Lung (tissue), 12 donors: Measurements from ENCODE around the gene MYRIP. TPM values are rescaled to one million over a fixed set of nuclear protein-coding genes. Genes with fewer than 3 reads are reported as not detected.
A peak's percentile ranks its signal among the peaks of the same experiment; 100 is the strongest.

Experiments
- ATAC-seq: fragments of 200-7000 bp; cut with Tn5 transposase; one replicate; pipeline ENCODE4 v1.9.1; 2020; ENCODE audit warnings: moderate number of reproducible peaks; ENCODE audit not compliant: insufficient read depth, low FRiP score
- DNase-seq, 3 donors: peaks; one replicate each; pipeline ENCODE4 v3.0.0-alpha.2; 2013 to 2017
- H3K27ac ChIP-seq, 2 donors: one replicate each; pipeline ENCODE4 v1.5.1; 2013; ENCODE audit warnings: mild to moderate bottlenecking in 2 of 2, moderate library complexity in 2 of 2, control low read depth in 1 of 2, inconsistent platforms in 1 of 2, low read depth in 1 of 2, low read length in 1 of 2
- H3K27me3 ChIP-seq, 3 donors: one replicate each; pipeline ENCODE4 v1.5.1; 2013; ENCODE audit warnings: low read length in 2 of 3; ENCODE audit not compliant: control insufficient read depth in 3 of 3, insufficient read depth in 3 of 3
- H3K36me3 ChIP-seq, 4 donors: one replicate each; pipeline ENCODE4 v1.5.1; 2013; ENCODE audit warnings: low read length in 4 of 4, mild to moderate bottlenecking in 1 of 4, moderate library complexity in 1 of 4; ENCODE audit not compliant: control insufficient read depth in 4 of 4, insufficient read depth in 4 of 4
- H3K4me1 ChIP-seq, 5 donors: one replicate each; pipeline ENCODE4 v1.5.1; 2013; ENCODE audit warnings: low read length in 5 of 5, mild to moderate bottlenecking in 2 of 5, moderate library complexity in 1 of 5; ENCODE audit not compliant: control insufficient read depth in 5 of 5, insufficient read depth in 5 of 5
- H3K4me3 ChIP-seq: one replicate; pipeline ENCODE4 v1.5.1; 2013; ENCODE audit warnings: mild to moderate bottlenecking, control low read depth, moderate library complexity
- H3K9ac ChIP-seq, 2 donors: one replicate each; pipeline ENCODE4 v1.5.1; 2013; ENCODE audit warnings: low read length in 2 of 2, control low read depth in 1 of 2; ENCODE audit not compliant: insufficient read depth in 1 of 2
- H3K9me3 ChIP-seq, 4 donors: one replicate each; pipeline ENCODE4 v1.5.1; 2013; ENCODE audit warnings: low read length in 3 of 4, mild to moderate bottlenecking in 1 of 4, moderate library complexity in 1 of 4; ENCODE audit not compliant: control insufficient read depth in 4 of 4, insufficient read depth in 3 of 4
- WGBS, 2 donors: extraction: QIAGEN DNeasy Blood & Tissue Kit; methylation state at CpG; one replicate each; pipeline ENCODE4 v1.1.7; 2013; 5-methylcytosine and 5-hydroxymethylcytosine counted together
- polyA plus RNA-seq, 2 donors: library from polyadenylated mRNA; stranded (reverse); fragments of 200-250 nt; gene quantifications; one replicate each; pipeline ENCODE4 v1.2.1, GENCODE V29; 2013
- total RNA-seq, 2 donors: library from RNA; depleted of rRNA in 1 of 2; stranded (reverse); fragments of >200 nt in 1 of 2; gene quantifications; one replicate each; pipeline ENCODE4 v1.2.1, GENCODE V29; 2014 to 2021
- TF ChIP-seq, protein P1 (sequence below): IDR thresholded peaks from 2 replicates; pipeline ENCODE4 v1.5.1; 2012; ENCODE audit warnings: mild to moderate bottlenecking; ENCODE audit errors: control extremely low read depth, extremely low read depth
- donor health status: control.
- donor health status: control.
- donor health status: Bipolar disorder and iron deficiency.
- donor health status: healthy.
- donor health status: DM: yes; HTN: yes; CAD: no.

MYRIP gene
- total and polyA plus RNA-seq, 4 donors: 0.30 to 2.5 (median 0.77) TPM

DNA sequence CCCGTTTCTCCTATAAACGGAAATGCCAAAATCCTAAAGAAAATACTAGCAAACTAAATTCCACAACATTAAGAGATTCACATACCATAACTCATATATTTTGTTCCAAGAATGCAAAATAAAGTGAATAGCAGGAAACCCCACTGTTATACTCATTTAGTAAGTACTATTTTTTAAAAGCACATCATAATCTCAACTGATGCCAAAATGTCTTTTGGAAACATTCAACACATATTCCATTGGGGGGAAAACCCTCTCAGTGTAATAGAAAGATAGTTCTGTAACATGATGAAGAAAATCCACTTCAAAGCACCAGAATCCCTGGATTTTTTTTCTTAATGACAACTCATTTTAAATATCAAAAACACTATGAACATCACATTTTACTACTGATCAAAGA, 407.1 kb downstream of the MYRIP start:
- ATAC-seq: no peak
- TF ChIP-seq, protein P1, sequence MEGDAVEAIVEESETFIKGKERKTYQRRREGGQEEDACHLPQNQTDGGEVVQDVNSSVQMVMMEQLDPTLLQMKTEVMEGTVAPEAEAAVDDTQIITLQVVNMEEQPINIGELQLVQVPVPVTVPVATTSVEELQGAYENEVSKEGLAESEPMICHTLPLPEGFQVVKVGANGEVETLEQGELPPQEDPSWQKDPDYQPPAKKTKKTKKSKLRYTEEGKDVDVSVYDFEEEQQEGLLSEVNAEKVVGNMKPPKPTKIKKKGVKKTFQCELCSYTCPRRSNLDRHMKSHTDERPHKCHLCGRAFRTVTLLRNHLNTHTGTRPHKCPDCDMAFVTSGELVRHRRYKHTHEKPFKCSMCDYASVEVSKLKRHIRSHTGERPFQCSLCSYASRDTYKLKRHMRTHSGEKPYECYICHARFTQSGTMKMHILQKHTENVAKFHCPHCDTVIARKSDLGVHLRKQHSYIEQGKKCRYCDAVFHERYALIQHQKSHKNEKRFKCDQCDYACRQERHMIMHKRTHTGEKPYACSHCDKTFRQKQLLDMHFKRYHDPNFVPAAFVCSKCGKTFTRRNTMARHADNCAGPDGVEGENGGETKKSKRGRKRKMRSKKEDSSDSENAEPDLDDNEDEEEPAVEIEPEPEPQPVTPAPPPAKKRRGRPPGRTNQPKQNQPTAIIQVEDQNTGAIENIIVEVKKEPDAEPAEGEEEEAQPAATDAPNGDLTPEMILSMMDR: no peak
- no peak overlapping the region for H3K9ac ChIP-seq
- H3K27ac ChIP-seq: no peak overlapping the region
- H3K36me3 ChIP-seq: no peaks in the 10 kb centered on the region
- no peak overlapping the region for H3K4me3 ChIP-seq
- DNase-seq: peak in 2 of 3 donors; percentile 19 to 40
- peaks cover 0 to 3% (median 0%) of the 10 kb centered on the region in 4 donors for H3K9me3 ChIP-seq
- H3K4me1 ChIP-seq: no peaks in the 10 kb centered on the region
- WGBS, 2 donors: 75 to 82% methylated on average over 2 of the region's 2 CpGs
- no peaks in the 10 kb centered on the region for H3K27me3 ChIP-seq

DNA sequence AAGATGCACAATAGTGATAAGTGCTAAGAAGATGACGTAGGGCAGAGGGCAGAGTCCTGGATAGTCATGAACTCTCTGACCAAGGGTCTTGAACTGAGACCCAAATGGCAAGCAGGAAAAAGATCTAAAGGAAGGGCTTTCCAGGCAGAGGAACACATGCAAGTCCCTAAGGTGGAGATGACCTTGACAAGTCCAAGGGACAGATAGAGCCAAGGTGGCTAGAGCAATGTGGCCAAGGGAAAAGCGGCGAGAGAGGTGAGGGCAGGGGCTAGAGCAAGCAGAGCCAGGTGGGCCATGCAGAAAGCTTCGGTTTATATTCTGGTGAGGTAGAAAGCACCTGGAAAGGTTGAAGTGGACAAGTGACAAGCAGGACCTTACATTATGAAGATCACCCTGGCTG, 414.4 kb downstream of the MYRIP start:
- no peak overlapping the region for H3K9ac ChIP-seq
- H3K9me3 ChIP-seq: no peaks in the 10 kb centered on the region
- TF ChIP-seq, protein P1: no peak
- no peaks in the 10 kb centered on the region for H3K4me1 ChIP-seq
- DNase-seq: no peak
- no peak for ATAC-seq
- no peaks in the 10 kb centered on the region for H3K36me3 ChIP-seq
- no peaks in the 10 kb centered on the region for H3K27me3 ChIP-seq
- H3K27ac ChIP-seq: no peak overlapping the region
- H3K4me3 ChIP-seq: no peak overlapping the region
- WGBS, 2 donors: 95 to 97% methylated on average over 4 of the region's 4 CpGs

- 90 to 98% methylated on average over 6 of the region's 6 CpGs for WGBS, 2 donors
- DNase-seq: no peak
- H3K27me3 ChIP-seq: no peaks in the 10 kb centered on the region
- TF ChIP-seq, protein P1: no peak
- no peaks in the 10 kb centered on the region for H3K9me3 ChIP-seq
- no peak overlapping the region for H3K4me3 ChIP-seq
- H3K4me1 ChIP-seq: no peaks in the 10 kb centered on the region
- H3K27ac ChIP-seq: no peak overlapping the region
- ATAC-seq: no peak
- no peaks in the 10 kb centered on the region for H3K36me3 ChIP-seq
- H3K9ac ChIP-seq: no peak overlapping the region
Measured at GRCh38 chr3:40224796-40225515, 415.5 kb downstream of the MYRIP start.

DNA sequence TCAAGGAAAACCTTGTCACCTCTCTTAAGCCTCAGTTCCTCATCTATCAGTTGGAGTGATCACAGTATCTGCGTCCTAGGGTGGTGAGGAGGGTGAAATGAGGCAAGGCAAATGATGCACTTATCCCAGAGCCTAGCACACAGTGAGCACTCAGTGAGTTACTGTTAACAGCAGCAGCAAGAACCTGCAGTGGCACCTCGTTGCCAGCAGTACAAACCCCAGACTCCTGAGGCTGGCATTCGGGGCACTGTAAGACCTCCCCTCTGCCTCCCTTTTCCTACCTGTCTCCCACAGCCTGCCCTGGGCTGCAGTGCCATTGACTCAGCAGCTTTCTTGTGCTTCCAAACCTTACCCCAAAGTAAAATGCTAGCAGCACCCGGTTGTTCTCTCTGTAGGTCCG, 417.2 kb downstream of the MYRIP start:
- no peak for DNase-seq
- TF ChIP-seq, protein P1: no peak
- H3K27ac ChIP-seq: no peak overlapping the region
- H3K4me3 ChIP-seq: no peak overlapping the region
- H3K9ac ChIP-seq: no peak overlapping the region
- WGBS, 2 donors: 84 to 95% methylated on average over 5 of the region's 5 CpGs
- no peaks in the 10 kb centered on the region for H3K4me1 ChIP-seq
- ATAC-seq: no peak
- H3K27me3 ChIP-seq: no peaks in the 10 kb centered on the region
- H3K36me3 ChIP-seq: no peaks in the 10 kb centered on the region
- H3K9me3 ChIP-seq: no peaks in the 10 kb centered on the region
